GM12875 (cell line): ENCODE data around the gene KLHL28.
A peak's percentile ranks its signal among the peaks of the same experiment; 100 is the strongest.
"Not testable (repeated sequence)": the region's sequence is repeated elsewhere in the genome, so short reads cannot be mapped to it uniquely, and the experiment has no call there.

Experiments used
- H3K4me3 ChIP-seq: one replicate; pipeline ENCODE4 v1.5.1; 2011; ENCODE audit warnings: low read depth, low read length, control low read depth
- TF ChIP-seq, protein P1 (sequence below): IDR thresholded peaks from 2 replicates; pipeline ENCODE4 v1.5.1; 2011; ENCODE audit warnings: low read depth, mild to moderate bottlenecking, control low read depth, inconsistent platforms, low read length, moderate library complexity, borderline replicate concordance; ENCODE audit not compliant: insufficient read depth

KLHL28 gene

DNA sequence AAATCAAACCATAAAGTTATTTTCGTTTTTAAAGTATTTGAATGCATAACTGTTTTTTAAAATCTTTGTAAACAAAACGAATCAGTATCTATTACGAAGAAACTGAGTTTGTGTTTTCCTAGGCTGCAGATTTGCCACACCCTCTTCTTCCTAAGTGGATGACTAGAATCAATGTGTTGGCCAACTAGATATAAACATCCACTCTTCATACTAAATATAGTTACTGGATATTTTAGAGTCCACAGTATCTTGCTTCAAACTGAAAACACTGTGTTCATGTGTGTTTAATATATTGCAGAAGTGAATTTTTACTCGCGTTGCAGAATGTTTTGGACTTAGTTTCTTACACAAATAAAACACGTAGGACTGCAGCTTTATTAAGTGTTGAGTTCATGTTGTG, 63.2 kb downstream of the KLHL28 start:
- no peak overlapping the region for H3K4me3 ChIP-seq
- TF ChIP-seq, protein P1, sequence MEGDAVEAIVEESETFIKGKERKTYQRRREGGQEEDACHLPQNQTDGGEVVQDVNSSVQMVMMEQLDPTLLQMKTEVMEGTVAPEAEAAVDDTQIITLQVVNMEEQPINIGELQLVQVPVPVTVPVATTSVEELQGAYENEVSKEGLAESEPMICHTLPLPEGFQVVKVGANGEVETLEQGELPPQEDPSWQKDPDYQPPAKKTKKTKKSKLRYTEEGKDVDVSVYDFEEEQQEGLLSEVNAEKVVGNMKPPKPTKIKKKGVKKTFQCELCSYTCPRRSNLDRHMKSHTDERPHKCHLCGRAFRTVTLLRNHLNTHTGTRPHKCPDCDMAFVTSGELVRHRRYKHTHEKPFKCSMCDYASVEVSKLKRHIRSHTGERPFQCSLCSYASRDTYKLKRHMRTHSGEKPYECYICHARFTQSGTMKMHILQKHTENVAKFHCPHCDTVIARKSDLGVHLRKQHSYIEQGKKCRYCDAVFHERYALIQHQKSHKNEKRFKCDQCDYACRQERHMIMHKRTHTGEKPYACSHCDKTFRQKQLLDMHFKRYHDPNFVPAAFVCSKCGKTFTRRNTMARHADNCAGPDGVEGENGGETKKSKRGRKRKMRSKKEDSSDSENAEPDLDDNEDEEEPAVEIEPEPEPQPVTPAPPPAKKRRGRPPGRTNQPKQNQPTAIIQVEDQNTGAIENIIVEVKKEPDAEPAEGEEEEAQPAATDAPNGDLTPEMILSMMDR = no peak

DNA sequence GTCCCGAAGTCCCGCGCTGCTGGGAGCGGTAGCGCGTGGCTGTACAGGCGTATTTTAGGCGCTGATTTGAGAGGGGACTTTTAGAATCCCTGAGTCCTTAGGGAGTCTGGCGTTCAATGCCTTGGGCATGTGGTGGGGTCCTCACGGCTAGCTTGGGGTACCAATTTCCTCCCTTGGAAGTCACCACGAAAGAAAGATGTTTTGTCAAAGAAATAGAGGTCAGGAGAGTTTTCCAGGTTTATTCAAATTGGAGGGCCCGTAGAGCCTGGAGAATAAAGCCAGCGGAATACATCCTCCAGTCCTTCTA, 63.9 kb downstream of the KLHL28 start:
- TF ChIP-seq, protein P1 = no peak
- peak overlapping the region; percentile 73 for H3K4me3 ChIP-seq

DNA sequence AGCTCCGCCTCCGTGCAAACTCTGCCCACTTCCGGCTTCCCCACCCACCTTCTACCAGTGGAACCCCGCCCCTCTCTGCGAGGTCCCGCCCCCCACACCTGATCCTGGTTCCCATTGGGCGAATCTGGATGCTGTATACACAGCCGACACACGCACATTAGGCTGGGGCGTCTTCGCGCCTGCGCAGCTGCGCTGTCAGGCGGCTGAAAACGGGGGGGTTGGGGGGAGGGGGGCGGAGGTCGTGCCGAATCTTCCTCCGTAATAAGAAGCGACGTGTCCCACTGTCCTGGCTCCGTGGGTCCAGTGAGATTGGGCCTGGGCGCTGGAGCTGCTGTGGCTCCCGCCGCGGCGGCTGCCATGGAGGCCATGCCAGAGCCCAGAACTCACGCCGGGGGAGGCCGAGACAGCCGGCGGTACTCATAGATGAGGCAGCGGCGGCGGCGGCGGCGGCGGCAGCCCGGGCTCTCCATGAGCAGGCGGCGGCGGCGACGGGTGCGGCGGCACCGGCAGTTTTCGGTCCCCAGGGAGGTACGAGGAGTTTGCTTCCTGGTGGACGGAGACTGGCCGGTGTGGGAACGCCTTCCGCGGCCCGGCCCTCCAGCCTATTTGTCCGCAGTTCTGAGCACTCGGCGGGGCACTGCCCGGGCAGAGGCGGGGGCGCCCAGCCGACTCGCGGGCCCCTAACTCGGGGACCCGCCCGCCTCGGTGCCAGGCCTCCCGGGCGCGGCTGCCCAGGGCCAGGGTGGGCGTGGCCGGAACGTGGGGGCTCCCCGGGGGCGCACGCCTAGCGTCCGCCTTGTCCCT, 64.5 kb downstream of the KLHL28 start:
- peak overlapping the region; percentile 73 for H3K4me3 ChIP-seq
- TF ChIP-seq, protein P1 = no peak

DNA sequence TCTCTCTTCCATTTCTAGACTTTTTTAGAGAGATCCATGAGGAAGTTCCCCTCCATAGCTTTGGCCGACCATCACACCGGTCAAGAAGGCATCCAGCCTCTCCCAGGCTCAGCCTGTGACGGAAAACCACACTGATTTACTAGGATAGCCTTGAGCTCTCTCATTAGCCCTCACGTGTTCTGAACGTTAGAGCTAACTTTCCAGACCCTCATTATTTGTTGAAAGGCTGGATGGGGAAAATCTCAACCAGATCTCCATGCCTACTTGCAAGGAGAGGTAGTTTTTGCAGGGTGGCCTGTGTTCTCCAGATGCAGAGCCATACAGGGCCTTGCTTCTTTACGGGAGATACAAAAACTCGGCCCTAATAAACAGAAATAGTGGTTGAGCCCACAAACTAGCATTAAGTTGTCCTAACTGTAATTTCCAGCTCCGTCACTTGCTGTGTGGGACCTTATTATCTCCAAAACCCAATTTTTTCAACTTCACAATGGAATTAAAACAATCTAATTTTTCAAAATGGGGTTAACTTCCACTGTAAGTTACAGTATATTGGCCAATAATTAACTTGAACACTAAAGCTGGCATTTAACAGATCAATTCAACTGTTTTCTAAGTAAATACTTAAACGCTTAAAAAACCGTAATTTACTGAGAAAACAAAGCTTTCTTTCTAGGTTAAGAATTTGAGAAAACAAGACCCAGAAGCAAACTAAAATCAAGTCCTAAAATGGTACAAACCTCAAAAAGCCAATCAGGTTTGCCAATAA, 65.3 kb downstream of the KLHL28 start:
- no peak overlapping the region for H3K4me3 ChIP-seq
- TF ChIP-seq, protein P1 = no peak

DNA sequence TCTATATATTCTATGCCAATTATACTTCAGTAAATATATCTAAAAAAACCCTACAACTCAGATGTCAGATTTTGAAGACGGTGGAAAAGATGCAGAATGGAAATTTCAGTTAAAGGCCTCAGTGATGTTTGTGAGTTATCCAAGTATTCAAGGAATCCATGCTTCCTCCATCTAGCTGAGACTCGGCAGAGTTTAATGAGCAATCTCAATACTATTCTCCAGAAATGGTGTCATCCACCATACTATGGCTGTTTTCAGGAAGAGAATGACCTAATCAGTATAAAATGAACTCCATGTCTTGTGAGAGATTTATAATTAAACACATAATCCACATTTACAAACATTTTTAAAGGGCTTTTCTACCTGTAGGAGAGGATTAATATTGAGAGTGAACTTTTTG, 66.0 kb downstream of the KLHL28 start:
- H3K4me3 ChIP-seq = no peak overlapping the region
- TF ChIP-seq, protein P1 = no peak

DNA sequence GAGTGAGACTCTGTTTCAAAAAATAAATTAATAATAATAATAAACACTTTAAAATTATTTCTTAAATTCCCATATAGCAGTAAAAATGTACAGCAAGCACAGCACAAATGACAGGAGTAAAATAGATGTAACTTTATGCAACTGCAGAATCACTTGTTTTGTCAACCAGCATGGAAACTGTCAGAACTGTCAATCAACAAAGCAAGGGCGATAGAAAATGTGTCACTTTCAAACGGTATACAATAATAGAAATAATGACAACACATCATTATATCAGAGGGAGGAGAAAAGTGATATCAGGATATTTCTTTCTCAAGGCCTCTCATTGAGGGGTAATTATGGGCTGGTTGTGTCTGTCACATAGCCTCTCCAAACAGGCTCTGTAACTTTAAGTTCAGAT, 68.2 kb downstream of the KLHL28 start:
- TF ChIP-seq, protein P1 = no peak
- H3K4me3 ChIP-seq = no peak overlapping the region

DNA sequence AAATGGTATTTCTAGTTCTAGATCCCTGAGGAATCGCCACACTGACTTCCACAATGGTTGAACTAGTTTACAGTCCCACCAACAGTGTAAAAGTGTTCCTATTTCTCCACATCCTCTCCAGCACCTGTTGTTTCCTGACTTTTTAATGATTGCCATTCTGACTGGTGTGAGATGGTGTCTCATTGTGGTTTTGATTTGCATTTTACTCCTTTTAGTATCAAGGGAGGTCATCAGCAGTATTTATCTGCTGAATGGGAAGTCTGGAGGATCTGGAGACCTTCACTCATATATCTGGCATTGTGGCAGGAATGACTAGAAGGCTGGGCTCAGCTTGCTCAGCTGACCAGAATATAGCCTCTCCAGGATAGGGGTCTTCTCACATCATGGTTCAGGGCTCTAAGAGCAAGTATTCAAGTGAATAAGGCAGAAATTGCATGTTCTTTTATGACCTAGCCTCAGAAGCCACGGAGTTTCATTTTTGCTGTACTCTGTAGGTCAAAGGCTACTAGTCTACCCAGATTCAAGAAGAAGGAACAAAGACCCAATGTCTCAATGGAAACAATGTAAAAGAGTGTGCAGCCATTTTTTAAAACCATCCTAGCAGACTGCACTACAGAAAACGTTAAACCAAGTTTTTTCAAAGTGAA, 69.9 kb downstream of the KLHL28 start:
- H3K4me3 ChIP-seq = not testable (repeated sequence)
